ENCODE results near the gene GPATCH2L. TPM values are rescaled to one million over a fixed set of nuclear protein-coding genes. Genes with fewer than 3 reads are reported as not detected.
A peak's percentile ranks its signal among the peaks of the same experiment; 100 is the strongest.

Gene GPATCH2L
- total and polyA plus RNA-seq, 2 of the 13 experiments (the other 11 are each of a cell fraction or from before 2014, with no cell fraction given): 14.4 to 29.0 TPM

DNA sequence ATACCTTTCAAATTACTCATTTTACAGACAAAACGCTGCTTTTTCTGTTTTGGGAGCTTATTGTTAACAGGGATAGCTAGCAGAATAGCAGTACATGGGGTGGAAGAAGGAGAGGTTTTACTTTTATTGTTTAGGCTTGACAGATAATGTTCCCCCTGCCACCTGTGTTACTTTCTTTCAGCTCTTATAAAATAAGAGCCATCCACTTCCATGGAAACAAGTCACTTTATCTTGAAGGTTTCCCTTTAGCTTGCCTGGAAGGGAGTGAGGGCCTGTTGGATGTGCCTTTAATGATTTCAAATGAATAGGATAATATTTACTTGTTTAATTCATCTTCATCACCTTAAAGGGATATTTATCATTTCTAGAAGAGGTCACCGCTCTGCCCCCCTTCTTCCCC lies 23.3 kb downstream of the GPATCH2L start:
- no peaks in the 10 kb centered on the region for H4K20me1 ChIP-seq (ENCODE audit: insufficient read depth, low read length)
- ChIA-PET POLR2A (no interaction called here), CTCF (ENCODE audit: low intra/inter-chr PET ratio, low total read pairs) (no interaction called here)
- H3K27me3 ChIP-seq (ENCODE audit: control insufficient read depth in 1 of 2, insufficient read depth in 2 of 2, low read length in 2 of 2): no peaks in the 10 kb centered on the region
- intact Hi-C loops (cut with micrococcal nuclease; ENCODE audit: unreplicated experiment) (no loop called here), in situ Hi-C loops (cut with HindIII; ENCODE audit: extremely low pct_ligation_motif_present, low pct_unique_long_range_greater_than_20kb) (no loop called here)
- no peaks in the 10 kb centered on the region for H3K9me3 ChIP-seq (ENCODE audit: low read length)
- DNase-seq (ENCODE audit: low spot score) (no peak), ATAC-seq (no peak), FAIRE-seq (no peak)
- 99% methylated on average over 2 of the region's 2 CpGs for WGBS (ENCODE audit: low lambda C conversion rate)
- no peak overlapping the region for H3K9ac ChIP-seq (ENCODE audit: insufficient read depth, low read depth, low read length)
- peaks cover 13 to 76% of the 10 kb centered on the region in 2 experiments for H3K36me3 ChIP-seq (replicated peaks in 1 of 2; ENCODE audit: control insufficient read depth in 1 of 2, insufficient read depth in 2 of 2, low read length in 2 of 2)
- BruUV-seq (replicated peaks): no TSS peak
- no peaks in the 10 kb centered on the region for H3K79me2 ChIP-seq (ENCODE audit: insufficient read depth, low read length)
- H3K4me1 ChIP-seq (ENCODE audit: insufficient read depth, low read length): no peaks in the 10 kb centered on the region
- no peak overlapping the region for H3K4me2 ChIP-seq (ENCODE audit: low read depth, low read length)
- TF ChIP-seq ISL2 (CRISPR knock-in tag; IDR thresholded peaks at IDR 0.05) (no peak), MYC (CRISPR knock-in tag; IDR thresholded peaks at IDR 0.05; ENCODE audit: borderline replicate concordance) (no peak), BRCA1 (CRISPR knock-in tag; IDR thresholded peaks at IDR 0.05) (no peak), HCFC1 (IDR thresholded peaks at IDR 0.05; ENCODE audit: low read depth, low read length) (no peak), ZNF383 (CRISPR knock-in tag; IDR thresholded peaks at IDR 0.05; ENCODE audit: borderline replicate concordance) (no peak), PHF8 (CRISPR knock-in tag; IDR thresholded peaks at IDR 0.05) (no peak), SP2 (CRISPR knock-in tag; IDR thresholded peaks at IDR 0.05) (no peak)
- TF ChIP-seq, protein P1, sequence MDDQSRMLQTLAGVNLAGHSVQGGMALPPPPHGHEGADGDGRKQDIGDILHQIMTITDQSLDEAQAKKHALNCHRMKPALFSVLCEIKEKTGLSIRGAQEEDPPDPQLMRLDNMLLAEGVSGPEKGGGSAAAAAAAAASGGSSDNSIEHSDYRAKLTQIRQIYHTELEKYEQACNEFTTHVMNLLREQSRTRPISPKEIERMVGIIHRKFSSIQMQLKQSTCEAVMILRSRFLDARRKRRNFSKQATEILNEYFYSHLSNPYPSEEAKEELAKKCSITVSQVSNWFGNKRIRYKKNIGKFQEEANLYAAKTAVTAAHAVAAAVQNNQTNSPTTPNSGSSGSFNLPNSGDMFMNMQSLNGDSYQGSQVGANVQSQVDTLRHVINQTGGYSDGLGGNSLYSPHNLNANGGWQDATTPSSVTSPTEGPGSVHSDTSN (CRISPR knock-in tag; IDR thresholded peaks at IDR 0.05; ENCODE audit: borderline replicate concordance): no peak
- H3K27ac ChIP-seq (ENCODE audit: extremely low read length, insufficient read depth, low read length): no peak overlapping the region
- H3K4me3 ChIP-seq (replicated peaks in 1 of 3; ENCODE audit: insufficient read depth in 1 of 3, low read depth in 2 of 3, low read length in 3 of 3): no peak overlapping the region
- H2AFZ ChIP-seq (ENCODE audit: low read length): no peak overlapping the region

DNA sequence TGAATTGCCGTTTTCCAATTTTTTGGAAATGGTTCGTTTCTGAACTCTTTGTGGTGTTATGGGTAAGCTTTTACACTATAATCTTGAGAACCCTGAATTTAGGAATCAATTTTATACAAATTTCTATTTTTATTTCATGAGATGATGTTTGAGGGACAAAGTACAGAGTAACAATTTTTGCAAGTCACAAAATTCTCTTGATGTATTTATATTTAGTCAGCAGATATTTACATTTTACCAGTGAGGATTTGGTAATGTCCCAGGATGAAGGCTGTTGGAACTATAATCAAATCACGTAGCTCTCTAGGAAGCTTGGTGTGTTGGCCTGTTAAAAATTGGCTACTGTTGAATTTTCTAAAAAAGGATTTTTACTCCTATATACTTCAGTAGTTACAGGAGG lies 24.2 kb downstream of the GPATCH2L start:
- WGBS (ENCODE audit: low lambda C conversion rate): 97% methylated on average over 3 of the region's 3 CpGs
- H3K4me1 ChIP-seq (ENCODE audit: insufficient read depth, low read length): no peaks in the 10 kb centered on the region
- in situ Hi-C loops (cut with HindIII; ENCODE audit: extremely low pct_ligation_motif_present, low pct_unique_long_range_greater_than_20kb) (no loop called here), intact Hi-C loops (cut with micrococcal nuclease; ENCODE audit: unreplicated experiment) (no loop called here)
- no peaks in the 10 kb centered on the region for H3K27me3 ChIP-seq (ENCODE audit: control insufficient read depth in 1 of 2, insufficient read depth in 2 of 2, low read length in 2 of 2)
- ChIA-PET POLR2A (no interaction called here), CTCF (ENCODE audit: low intra/inter-chr PET ratio, low total read pairs) (no interaction called here)
- no peak overlapping the region for H3K9ac ChIP-seq (ENCODE audit: insufficient read depth, low read depth, low read length)
- ATAC-seq: no peak
- H2AFZ ChIP-seq (ENCODE audit: low read length): no peak overlapping the region
- H3K4me2 ChIP-seq (ENCODE audit: low read depth, low read length): no peak overlapping the region
- no peak overlapping the region for H3K27ac ChIP-seq (ENCODE audit: extremely low read length, insufficient read depth, low read length)
- no peaks in the 10 kb centered on the region for H4K20me1 ChIP-seq (ENCODE audit: insufficient read depth, low read length)
- BruUV-seq (replicated peaks): no TSS peak
- no peak for DNase-seq (ENCODE audit: low spot score)
- H3K4me3 ChIP-seq (replicated peaks in 1 of 3; ENCODE audit: insufficient read depth in 1 of 3, low read depth in 2 of 3, low read length in 3 of 3): no peak overlapping the region
- H3K36me3 ChIP-seq (replicated peaks in 1 of 2; ENCODE audit: control insufficient read depth in 1 of 2, insufficient read depth in 2 of 2, low read length in 2 of 2): peaks cover 14 to 82% of the 10 kb centered on the region in 2 experiments
- no peaks in the 10 kb centered on the region for H3K9me3 ChIP-seq (ENCODE audit: low read length)
- TF ChIP-seq MAFF (IDR thresholded peaks at IDR 0.05; ENCODE audit: low read depth, low read length): peak; percentile 59
- TF ChIP-seq MAFK (conservative IDR thresholded peaks at IDR 0.05 in 1 of 2, IDR thresholded peaks at IDR 0.05 in 1 of 2; ENCODE audit: low read length in 2 of 2): peak; percentile 16 to 40; a peak in 2 of 4 replicates
- TF ChIP-seq MIER3 (CRISPR knock-in tag; IDR thresholded peaks at IDR 0.05; ENCODE audit: borderline replicate concordance): no peak
- H3K79me2 ChIP-seq (ENCODE audit: insufficient read depth, low read length): no peaks in the 10 kb centered on the region
- no peak for FAIRE-seq
